ENCODE results near the gene FBXO21.
"Not testable (repeated sequence)": the region's sequence is repeated elsewhere in the genome, so short reads cannot be mapped to it uniquely, and the experiment has no call there.

Gene FBXO21

GRCh38 chr12:117199956-117200744 lies 9.9 kb upstream of the FBXO21 start:
- DNase-seq = not testable (repeated sequence)

- not testable (repeated sequence) for DNase-seq
Measured at GRCh38 chr12:117196334-117196733, 6.1 kb upstream of the FBXO21 start.

GRCh38 chr12:117195027-117195426 lies 4.8 kb upstream of the FBXO21 start:
- DNase-seq = not testable (repeated sequence)

- no peak for DNase-seq
Measured at GRCh38 chr12:117193903-117194302, 3.6 kb upstream of the FBXO21 start.

- DNase-seq = not testable (repeated sequence)
Measured at GRCh38 chr12:117192581-117192980, 2.3 kb upstream of the FBXO21 start.

GRCh38 chr12:117192057-117192456 lies 1.8 kb upstream of the FBXO21 start:
- no peak for DNase-seq

- DNase-seq = peak; percentile 57 to 59
Measured at GRCh38 chr12:117189725-117190209, 503 bp downstream of the FBXO21 start.

GRCh38 chr12:117188961-117189724 lies 1.1 kb downstream of the FBXO21 start:
- DNase-seq = no peak

GRCh38 chr12:117188121-117188665 lies 2.1 kb downstream of the FBXO21 start:
- DNase-seq = no peak

GRCh38 chr12:117187421-117187820 lies 2.8 kb downstream of the FBXO21 start:
- DNase-seq = no peak

- no peak for DNase-seq
Measured at GRCh38 chr12:117182866-117183265, 7.4 kb downstream of the FBXO21 start.

GRCh38 chr12:117181468-117181843 lies 8.8 kb downstream of the FBXO21 start:
- DNase-seq = not testable (repeated sequence)

- no peak for DNase-seq
Measured at GRCh38 chr12:117180758-117181467, 9.4 kb downstream of the FBXO21 start.

- no peak for DNase-seq
Measured at GRCh38 chr12:117178745-117179144, 11.5 kb downstream of the FBXO21 start.

- no peak for DNase-seq
Measured at GRCh38 chr12:117178301-117178700, 12.0 kb downstream of the FBXO21 start.

GRCh38 chr12:117172168-117172567 lies 18.1 kb downstream of the FBXO21 start:
- no peak for DNase-seq

GRCh38 chr12:117171499-117172162 lies 18.6 kb downstream of the FBXO21 start:
- no peak for DNase-seq

- no peak for DNase-seq
Measured at GRCh38 chr12:117169548-117169947, 20.7 kb downstream of the FBXO21 start.

GRCh38 chr12:117168976-117169375 lies 21.3 kb downstream of the FBXO21 start:
- no peak for DNase-seq

- no peak for DNase-seq
Measured at GRCh38 chr12:117167769-117168168, 22.5 kb downstream of the FBXO21 start.

GRCh38 chr12:117166107-117166506 lies 24.2 kb downstream of the FBXO21 start:
- no peak for DNase-seq

- no peak for DNase-seq
Measured at GRCh38 chr12:117165342-117165741, 24.9 kb downstream of the FBXO21 start.

Data from activated T-cell treated with anti-CD3 and anti-CD28 coated beads, Interleukin-2, amount 50 U/mL, for 48 hours (primary cell).